Activated CD4-positive, alpha-beta T cell treated with anti-CD3 and anti-CD28 coated beads, Interleukin-2, Interleukin-4, amounts not matched to agents 100 ng/mL and 50 ng/mL, durations not matched to agents 16 hours and 8 hours (primary cell): ENCODE measurements around the gene MED17.
A peak's percentile ranks its signal among the peaks of the same experiment; 100 is the strongest.
"Not testable (repeated sequence)": the region's sequence is repeated elsewhere in the genome, so short reads cannot be mapped to it uniquely, and the experiment has no call there.

Experiments used
- DNase-seq: peaks from one replicate; pipeline ENCODE4 v3.0.0-alpha.2; 2020; ENCODE audit warnings: low spot score

Gene MED17

GRCh38 chr11:93784145-93784934 lies at the start of gene MED17:
MED17 (plus strand) TSS chr11:93784282; CDS start chr11:93784514, 232 bp downstream.
- DNase-seq: peak; percentile 95

GRCh38 chr11:93734427-93735222 lies 49.5 kb upstream of the MED17 start:
- no peak for DNase-seq

- DNase-seq: no peak
These were observed 48.5 kb upstream of the MED17 start for GRCh38 chr11:93735627-93736026.

GRCh38 chr11:93736129-93736528 lies 48.0 kb upstream of the MED17 start:
- DNase-seq: no peak

GRCh38 chr11:93737904-93738612 lies 46.0 kb upstream of the MED17 start:
- DNase-seq: peak; percentile 67

- DNase-seq: no peak
These were observed 45.4 kb upstream of the MED17 start for GRCh38 chr11:93738647-93739081.

GRCh38 chr11:93740031-93740729 lies 43.9 kb upstream of the MED17 start:
- DNase-seq: peak; percentile 53

- peak; percentile 74 for DNase-seq
These were observed 43.4 kb upstream of the MED17 start for GRCh38 chr11:93740730-93741093.

GRCh38 chr11:93741094-93741881 lies 42.8 kb upstream of the MED17 start, which contains the start of the genes C11orf54 and TAF1D:
C11orf54 (plus strand) TSS chr11:93741672; CDS start chr11:93747394, 5,722 bp downstream.
TAF1D (minus strand) TSS chr11:93741495; CDS start chr11:93739304, 2,191 bp downstream.
- peak; percentile 99 for DNase-seq

GRCh38 chr11:93741882-93742226 lies 42.2 kb upstream of the MED17 start:
- DNase-seq: no peak

GRCh38 chr11:93743291-93743690 lies 40.8 kb upstream of the MED17 start:
- DNase-seq: no peak

- DNase-seq: no peak
These were observed 39.4 kb upstream of the MED17 start for GRCh38 chr11:93744669-93745004.

GRCh38 chr11:93745005-93745755 lies 38.9 kb upstream of the MED17 start:
- not testable (repeated sequence) for DNase-seq

- no peak for DNase-seq
These were observed 38.0 kb upstream of the MED17 start for GRCh38 chr11:93746101-93746500.

- DNase-seq: no peak
These were observed 37.0 kb upstream of the MED17 start for GRCh38 chr11:93747122-93747521.

GRCh38 chr11:93751001-93751400 lies 33.1 kb upstream of the MED17 start:
- DNase-seq: no peak

GRCh38 chr11:93753241-93753640 lies 30.8 kb upstream of the MED17 start:
- DNase-seq: no peak

GRCh38 chr11:93756748-93757147 lies 27.3 kb upstream of the MED17 start:
- DNase-seq: no peak

- no peak for DNase-seq
These were observed 26.8 kb upstream of the MED17 start for GRCh38 chr11:93757301-93757700.
